PC-3 (cell line): ENCODE results near the gene MMP11. TPM values are rescaled to one million over a fixed set of nuclear protein-coding genes. Genes with fewer than 3 reads are reported as not detected.

Experiments
- ATAC-seq: fragments of 200-7000 bp; cut with Tn5 transposase; 2 replicates; pipeline ENCODE4 v1.9.1; 2020; ENCODE audit warnings: mild to moderate bottlenecking, moderate library complexity
- BruUV-seq: library from RNA; stranded (reverse); fragments of 400-500 nt; replicated peaks from 2 replicates; lab custom pipeline; 2021; lab: Mats Ljungman, UMichigan
- CTCF ChIA-PET: fragments of 300-600 bp; sonication (Branson Sonifier 250); formaldehyde crosslinking; loops from one replicate; lab custom pipeline; 2022; ENCODE audit warnings: antibody characterized with exemption; lab: Charles Lee
- POLR2A ChIA-PET: fragments of 300-600 bp; sonication (Branson Sonifier 250); formaldehyde crosslinking; loops from one replicate; lab custom pipeline; 2022; ENCODE audit warnings: antibody characterized with exemption; ENCODE audit not compliant: unreplicated experiment; lab: Charles Lee
- DNase-seq: peaks from one replicate; pipeline ENCODE4 v3.0.0-alpha.2; 2015
- H2AFZ ChIP-seq: fragments of 300-600 bp; sonication (generic); 2 replicates; pipeline ENCODE4 v1.6.0; 2016; ENCODE audit warnings: antibody characterized with exemption, low read length
- H3F3A ChIP-seq: fragments of 300-600 bp; sonication (generic); one replicate; pipeline ENCODE4 v1.6.0; 2017; ENCODE audit warnings: antibody characterized with exemption, low read length, control low read depth, mild to moderate bottlenecking; ENCODE audit not compliant: unreplicated experiment
- H3K27ac ChIP-seq: fragments of 300-600 bp; sonication (generic); 2 replicates; pipeline ENCODE4 v1.5.1; 2016; ENCODE audit warnings: mild to moderate bottlenecking, low read length
- H3K27me3 ChIP-seq: fragments of 300-600 bp; sonication (generic); 2 replicates; pipeline ENCODE4 v1.6.1; 2016; ENCODE audit warnings: low read length, mixed read lengths
- H3K36me3 ChIP-seq: fragments of 300-600 bp; sonication (generic); 2 replicates; pipeline ENCODE4 v1.6.1; 2016; ENCODE audit warnings: low read depth, mixed run types, low read length, mixed read lengths
- H3K4me1 ChIP-seq: fragments of 300-600 bp; sonication (generic); 2 replicates; pipeline ENCODE4 v1.5.1; 2016; ENCODE audit warnings: low read length; ENCODE audit not compliant: insufficient read depth
- H3K4me2 ChIP-seq: fragments of 300-600 bp; sonication (generic); 2 replicates; pipeline ENCODE4 v1.6.0; 2016; ENCODE audit warnings: low read length
- H3K4me3 ChIP-seq: fragments of 300-600 bp; sonication (generic); 2 replicates; pipeline ENCODE4 v1.5.1; 2016; ENCODE audit warnings: mild to moderate bottlenecking, low read length, mixed read lengths
- H3K79me2 ChIP-seq: fragments of 300-600 bp; sonication (generic); 2 replicates; pipeline ENCODE4 v1.6.1; 2017; ENCODE audit warnings: low read length, mixed read lengths
- H3K9ac ChIP-seq: fragments of 300-600 bp; sonication (generic); 2 replicates; pipeline ENCODE4 v1.6.0; 2016; ENCODE audit warnings: mild to moderate bottlenecking, low read length
- H3K9me2 ChIP-seq: fragments of 300-600 bp; sonication (generic); replicated peaks from 2 replicates; pipeline ENCODE4 v1.6.1; 2016; ENCODE audit warnings: mixed run types, low read length, mixed read lengths
- H3K9me3 ChIP-seq: fragments of 300-600 bp; sonication (generic); 2 replicates; pipeline ENCODE4 v1.6.1; 2016; ENCODE audit warnings: low read length, mixed read lengths
- H4K20me1 ChIP-seq: fragments of 300-600 bp; sonication (generic); 2 replicates; pipeline ENCODE4 v1.6.1; 2016; ENCODE audit warnings: low read length, mixed read lengths
- EZH2 ChIP-seq: fragments of 300-600 bp; sonication (generic); IDR thresholded peaks from one replicate; pipeline ENCODE4 v1.6.1; 2017; ENCODE audit warnings: antibody characterized with exemption, mild to moderate bottlenecking, low read length; ENCODE audit not compliant: unreplicated experiment
- EZH2phosphoT487 ChIP-seq: fragments of 300-600 bp; sonication (generic); IDR thresholded peaks from 2 replicates; pipeline ENCODE4 v1.6.1; 2018; ENCODE audit warnings: mild to moderate bottlenecking, antibody characterized with exemption, low read length, borderline replicate concordance
- intact Hi-C: fragments of 100-400 bp; cut with micrococcal nuclease; formaldehyde crosslinking; loops from 2 replicates; pipeline ENCODE4 v1.9.0; 2023
- total RNA-seq: library from RNA; depleted of rRNA; stranded (reverse); fragments of >200 nt; gene quantifications from 2 replicates; pipeline ENCODE4 v1.2.3, GENCODE V29; 2014
- TF ChIP-seq, protein P1 (sequence below): fragments of 300-600 bp; sonication (generic); conservative IDR thresholded peaks from 2 replicates; pipeline ENCODE4 v1.5.1; 2017; ENCODE audit warnings: antibody characterized with exemption, low read depth, mild to moderate bottlenecking, low read length

The MMP11 gene
- total RNA-seq, 1 experiment from 2014 or later = 2.4 TPM

- TF ChIP-seq, protein P1, sequence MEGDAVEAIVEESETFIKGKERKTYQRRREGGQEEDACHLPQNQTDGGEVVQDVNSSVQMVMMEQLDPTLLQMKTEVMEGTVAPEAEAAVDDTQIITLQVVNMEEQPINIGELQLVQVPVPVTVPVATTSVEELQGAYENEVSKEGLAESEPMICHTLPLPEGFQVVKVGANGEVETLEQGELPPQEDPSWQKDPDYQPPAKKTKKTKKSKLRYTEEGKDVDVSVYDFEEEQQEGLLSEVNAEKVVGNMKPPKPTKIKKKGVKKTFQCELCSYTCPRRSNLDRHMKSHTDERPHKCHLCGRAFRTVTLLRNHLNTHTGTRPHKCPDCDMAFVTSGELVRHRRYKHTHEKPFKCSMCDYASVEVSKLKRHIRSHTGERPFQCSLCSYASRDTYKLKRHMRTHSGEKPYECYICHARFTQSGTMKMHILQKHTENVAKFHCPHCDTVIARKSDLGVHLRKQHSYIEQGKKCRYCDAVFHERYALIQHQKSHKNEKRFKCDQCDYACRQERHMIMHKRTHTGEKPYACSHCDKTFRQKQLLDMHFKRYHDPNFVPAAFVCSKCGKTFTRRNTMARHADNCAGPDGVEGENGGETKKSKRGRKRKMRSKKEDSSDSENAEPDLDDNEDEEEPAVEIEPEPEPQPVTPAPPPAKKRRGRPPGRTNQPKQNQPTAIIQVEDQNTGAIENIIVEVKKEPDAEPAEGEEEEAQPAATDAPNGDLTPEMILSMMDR = no peak
- TF ChIP-seq EZH2phosphoT487 (no peak), EZH2 (no peak)
- Histone ChIP-seq H2AFZ (no peak overlapping the region), H3K4me1 (no peaks in the 10 kb centered on the region), H3K36me3 (peaks cover 11% of the 10 kb centered on the region; the same call in 1 of the 2 replicates), H3K4me3 (no peak overlapping the region), H3F3A (no peaks in the 10 kb centered on the region), H3K9ac (no peak overlapping the region), H3K9me2 (no peaks in the 10 kb centered on the region), H3K9me3 (no peaks in the 10 kb centered on the region), H3K79me2 (no peaks in the 10 kb centered on the region), H3K27me3 (no peaks in the 10 kb centered on the region), H3K4me2 (no peak overlapping the region), H4K20me1 (no peaks in the 10 kb centered on the region), H3K27ac (no peak overlapping the region)
- ATAC-seq (no peak), DNase-seq (no peak)
- intact Hi-C loops = no loop called here
- no TSS peak for BruUV-seq
- POLR2A ChIA-PET = no interaction called here
- CTCF ChIA-PET = no interaction called here
Measured at GRCh38 chr22:23801238-23801821, 28.7 kb downstream of the MMP11 start.

DNA sequence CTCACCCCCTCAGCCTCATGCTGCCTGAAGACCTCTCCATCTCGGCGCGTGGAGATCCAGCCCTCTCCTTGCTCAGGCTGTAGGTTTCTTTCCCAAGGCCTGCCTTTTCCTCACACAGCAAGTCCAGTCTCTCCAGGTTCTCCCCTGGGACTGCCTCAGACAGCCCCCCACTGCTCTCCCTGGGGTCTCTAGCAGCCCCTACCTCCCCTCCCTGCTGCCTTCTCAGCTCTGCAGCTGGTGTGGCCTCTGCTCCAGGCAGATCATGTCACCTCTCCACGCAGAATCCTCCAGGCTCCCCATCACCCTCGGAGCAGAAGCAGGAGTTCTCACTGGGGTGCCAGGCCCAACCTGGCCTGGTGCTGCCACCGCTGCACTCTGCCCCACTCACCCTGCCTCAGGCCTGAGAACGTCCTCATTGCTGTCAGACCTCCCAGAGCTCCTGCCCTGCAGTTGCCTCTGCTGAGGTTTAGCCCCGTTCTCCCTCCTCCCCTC lies 29.3 kb downstream of the MMP11 start:
- no peaks in the 10 kb centered on the region for H4K20me1 ChIP-seq
- intact Hi-C loops = no loop called here
- ATAC-seq (no peak), DNase-seq (no peak)
- no peak overlapping the region for H3K27ac ChIP-seq
- H3K9me2 ChIP-seq = no peaks in the 10 kb centered on the region
- no peaks in the 10 kb centered on the region for H3K27me3 ChIP-seq
- H3K9me3 ChIP-seq = no peaks in the 10 kb centered on the region
- no peak overlapping the region for H3K9ac ChIP-seq
- no peak overlapping the region for H3K4me3 ChIP-seq
- H2AFZ ChIP-seq = no peak overlapping the region
- H3K36me3 ChIP-seq = peaks cover 11% of the 10 kb centered on the region; the same call in 1 of the 2 replicates
- H3K4me2 ChIP-seq = no peak overlapping the region
- H3F3A ChIP-seq = no peaks in the 10 kb centered on the region
- H3K4me1 ChIP-seq = no peaks in the 10 kb centered on the region
- CTCF ChIA-PET = no interaction called here
- TF ChIP-seq EZH2phosphoT487 (no peak), EZH2 (no peak)
- TF ChIP-seq, protein P1 = no peak
- BruUV-seq = no TSS peak
- POLR2A ChIA-PET = no interaction called here
- no peaks in the 10 kb centered on the region for H3K79me2 ChIP-seq
